H1 (cell line): Measurements from ENCODE around the gene CACNA2D1. TPM values are rescaled to one million over a fixed set of nuclear protein-coding genes. Genes with fewer than 3 reads are reported as not detected.

ENCODE experiments used
- CTCF ChIA-PET: fragments of 300-600 bp; sonication (Branson Sonifier 250); formaldehyde crosslinking; loops from one replicate; lab custom pipeline; 2021; ENCODE audit not compliant: partially characterized antibody; lab: Charles Lee
- POLR2A ChIA-PET: fragments of 300-600 bp; sonication (Branson Sonifier 250); formaldehyde crosslinking; loops from one replicate; lab custom pipeline; 2021; ENCODE audit warnings: inconsistent platforms; ENCODE audit not compliant: partially characterized antibody; lab: Charles Lee
- DNase-seq, 2 experiments: peaks; one replicate each; pipeline versions ENCODE4 v3.0.0 to v3.0.0-alpha.2; 2010 to 2022; ENCODE audit warnings: low spot score in 2 of 2, low read depth in 1 of 2, mixed read lengths in 1 of 2
- FAIRE-seq: peaks from 2 replicates; lab custom pipeline; 2011; peaks lifted over from hg19 to GRCh38; lab: Jason Lieb, UNC
- H2AFZ ChIP-seq: 2 replicates; pipeline ENCODE4 v1.8.1; 2012; ENCODE audit warnings: low read length, inconsistent platforms
- H2AK5ac ChIP-seq: 2 replicates; pipeline ENCODE4 v1.6.1; 2013; ENCODE audit warnings: low read depth, low read length
- H2BK120ac ChIP-seq: replicated peaks from 2 replicates; pipeline ENCODE3; 2013; ENCODE audit warnings: low read depth, low read length, inconsistent platforms
- H2BK12ac ChIP-seq: 2 replicates; pipeline ENCODE4 v1.6.1; 2013; ENCODE audit warnings: low read depth, low read length
- H2BK15ac ChIP-seq: 2 replicates; pipeline ENCODE4 v1.6.1; 2013; ENCODE audit warnings: low read length
- H2BK20ac ChIP-seq: 2 replicates; pipeline ENCODE4 v1.6.1; 2013; ENCODE audit warnings: low read length
- H2BK5ac ChIP-seq: 2 replicates; pipeline ENCODE4 v1.6.1; 2013; ENCODE audit warnings: low read depth, low read length
- H3K14ac ChIP-seq: 2 replicates; pipeline ENCODE4 v1.6.1; 2013; ENCODE audit warnings: inconsistent platforms; ENCODE audit not compliant: insufficient read length
- H3K18ac ChIP-seq: 2 replicates; pipeline ENCODE4 v1.6.1; 2013; ENCODE audit warnings: low read length; ENCODE audit errors: extremely low read depth
- H3K23ac ChIP-seq: 2 replicates; pipeline ENCODE4 v1.6.1; 2013; ENCODE audit warnings: inconsistent platforms; ENCODE audit not compliant: insufficient read length
- H3K23me2 ChIP-seq: 2 replicates; pipeline ENCODE4 v1.6.1; 2013; ENCODE audit warnings: low read depth, low read length
- H3K27ac ChIP-seq: 2 replicates; pipeline ENCODE4 v1.6.1; 2011; ENCODE audit warnings: low read depth, low read length, inconsistent platforms
- H3K27me3 ChIP-seq, 4 experiments: replicated peaks in 1 of 4; 1 replicate in 1 of 4; 2 replicates in 3 of 4; pipeline versions ENCODE4 v1.6.1 to v1.8.1; 2011 to 2013; ENCODE audit warnings: low read length in 3 of 4, mild to moderate bottlenecking in 3 of 4, inconsistent platforms in 2 of 4, mixed read lengths in 2 of 4, moderate library complexity in 1 of 4; ENCODE audit not compliant: control insufficient read depth in 3 of 4, insufficient read depth in 3 of 4; ENCODE audit errors: extremely low read depth in 1 of 4
- H3K36me3 ChIP-seq, 4 experiments: 2 replicates each; pipeline versions ENCODE4 v1.6.1 to v1.8.1; 2011 to 2013; ENCODE audit warnings: mild to moderate bottlenecking in 4 of 4, low read length in 3 of 4, moderate library complexity in 2 of 4, control low read depth in 1 of 4, inconsistent platforms in 1 of 4; ENCODE audit not compliant: insufficient read depth in 4 of 4, control insufficient read depth in 2 of 4
- H3K4ac ChIP-seq: replicated peaks from 2 replicates; pipeline ENCODE3; 2013; ENCODE audit warnings: low read length, low read depth, mixed read lengths, inconsistent platforms; ENCODE audit not compliant: insufficient read length
- H3K4me1 ChIP-seq, 4 experiments: replicated peaks in 1 of 4; 1 replicate in 1 of 4; 2 replicates in 3 of 4; pipeline versions ENCODE4 v1.6.1 to v1.8.1; 2011 to 2013; ENCODE audit warnings: low read length in 3 of 4, inconsistent platforms in 2 of 4, mixed read lengths in 1 of 4; ENCODE audit not compliant: insufficient read depth in 4 of 4, control insufficient read depth in 3 of 4
- H3K4me2 ChIP-seq, 2 experiments: 2 replicates each; pipeline versions ENCODE4 v1.6.1 to v1.8.1; 2011 to 2013; ENCODE audit warnings: low read depth in 2 of 2, low read length in 2 of 2, control low read depth in 1 of 2, inconsistent platforms in 1 of 2, mild to moderate bottlenecking in 1 of 2; ENCODE audit not compliant: insufficient read depth in 1 of 2
- H3K4me3 ChIP-seq, 4 experiments: fragments of 200-600, 300-600 bp in 1 of 4; sonication (generic), shearing (Covaris generic), sonication (Bioruptor Twin) in 1 of 4; 2 replicates each; pipeline versions ENCODE4 v1.5.1 to v1.8.1; 2011 to 2016; ENCODE audit warnings: low read length in 4 of 4, low read depth in 3 of 4, control low read depth in 2 of 4, inconsistent platforms in 2 of 4, mild to moderate bottlenecking in 2 of 4, mixed read lengths in 1 of 4, moderate library complexity in 1 of 4; ENCODE audit not compliant: insufficient read depth in 2 of 4; ENCODE audit errors: extremely low read depth in 1 of 4
- H3K56ac ChIP-seq: replicated peaks from 2 replicates; pipeline ENCODE3; 2013; ENCODE audit warnings: low read depth, mild to moderate bottlenecking, mixed read lengths, low read length, inconsistent platforms; ENCODE audit not compliant: insufficient read length
- H3K79me1 ChIP-seq: 2 replicates; pipeline ENCODE4 v1.6.1; 2013; ENCODE audit warnings: low read depth, low read length, control low read depth
- H3K79me2 ChIP-seq, 2 experiments: 2 replicates each; pipeline versions ENCODE4 v1.6.1 to v1.8.1; 2012 to 2013; ENCODE audit warnings: low read length in 2 of 2, mild to moderate bottlenecking in 2 of 2, inconsistent platforms in 1 of 2; ENCODE audit not compliant: insufficient read depth in 2 of 2, control insufficient read depth in 1 of 2
- H3K9ac ChIP-seq, 4 experiments: replicated peaks in 1 of 4; 1 replicate in 1 of 4; 2 replicates in 3 of 4; pipeline versions ENCODE4 v1.6.1 to v1.8.1; 2011 to 2013; ENCODE audit warnings: low read depth in 3 of 4, low read length in 3 of 4, control low read depth in 2 of 4, mild to moderate bottlenecking in 2 of 4, moderate library complexity in 2 of 4, inconsistent platforms in 1 of 4; ENCODE audit errors: extremely low read depth in 1 of 4
- H3K9me3 ChIP-seq, 2 experiments: 2 replicates each; pipeline versions ENCODE4 v1.6.1 to v1.8.1; 2012 to 2013; ENCODE audit warnings: mild to moderate bottlenecking in 2 of 2, moderate library complexity in 2 of 2, control low read depth in 1 of 2, inconsistent platforms in 1 of 2, low read depth in 1 of 2, low read length in 1 of 2, mixed read lengths in 1 of 2; ENCODE audit not compliant: insufficient read depth in 2 of 2
- H4K20me1 ChIP-seq, 2 experiments: replicated peaks in 1 of 2; 2 replicates each; pipeline versions ENCODE3 to v1.8.1; 2011 to 2013; ENCODE audit warnings: inconsistent platforms in 2 of 2, low read length in 2 of 2, mild to moderate bottlenecking in 1 of 2; ENCODE audit not compliant: insufficient read depth in 2 of 2, control insufficient read depth in 1 of 2
- H4K5ac ChIP-seq: 2 replicates; pipeline ENCODE4 v1.6.1; 2013; ENCODE audit warnings: low read length, low read depth, mixed read lengths, inconsistent platforms; ENCODE audit not compliant: insufficient read length
- H4K8ac ChIP-seq: 2 replicates; pipeline ENCODE4 v1.8.0; 2013; ENCODE audit warnings: mild to moderate bottlenecking, moderate library complexity, low read length, inconsistent platforms; ENCODE audit not compliant: insufficient read depth; ENCODE audit errors: extremely low read depth
- H4K91ac ChIP-seq: replicated peaks from 2 replicates; pipeline ENCODE3; 2013; ENCODE audit warnings: low read length, mixed read lengths, inconsistent platforms; ENCODE audit not compliant: insufficient read length
- BCL11A ChIP-seq, 2 experiments: IDR thresholded peaks; one replicate each; pipeline ENCODE4 v1.6.1; 2011; ENCODE audit warnings: low read depth in 2 of 2, low read length in 2 of 2, mild to moderate bottlenecking in 2 of 2
- FOSL1 ChIP-seq: IDR thresholded peaks from 2 replicates; pipeline ENCODE4 v1.6.1; 2011; ENCODE audit warnings: mild to moderate bottlenecking, low read depth, low read length, moderate library complexity; ENCODE audit not compliant: insufficient read depth
- HDAC2 ChIP-seq, 2 experiments: fragments of 300-600 bp in 1 of 2; sonication (generic) in 1 of 2; IDR thresholded peaks; 2 replicates each; pipeline ENCODE4 v1.6.1; 2011 to 2012; ENCODE audit warnings: low read depth in 2 of 2, low read length in 2 of 2, mild to moderate bottlenecking in 2 of 2, moderate library complexity in 2 of 2, borderline replicate concordance in 1 of 2, inconsistent platforms in 1 of 2
- KDM1A ChIP-seq: fragments of 200-600, 300-600 bp; sonication (generic); IDR thresholded peaks from 2 replicates; pipeline ENCODE4 v1.7.1; 2016; ENCODE audit warnings: mild to moderate bottlenecking, low read length, borderline replicate concordance
- KDM4A ChIP-seq: IDR thresholded peaks from one replicate; pipeline ENCODE4 v1.7.1; 2012; ENCODE audit warnings: low read depth, mild to moderate bottlenecking, moderate library complexity, low read length, inconsistent platforms; ENCODE audit not compliant: severe bottlenecking
- POLR2AphosphoS5 ChIP-seq: IDR thresholded peaks from 2 replicates; pipeline ENCODE4 v1.6.1; 2011; ENCODE audit warnings: low read depth, low read length
- POU5F1 ChIP-seq: IDR thresholded peaks from 2 replicates; pipeline ENCODE4 v1.6.1; 2011; ENCODE audit warnings: low read depth, mild to moderate bottlenecking, low read length, moderate library complexity
- SAP30 ChIP-seq: fragments of 300-600 bp; sonication (generic); IDR thresholded peaks from 2 replicates; pipeline ENCODE4 v1.7.1; 2012; ENCODE audit warnings: low read length, moderate library complexity, mild to moderate bottlenecking, inconsistent platforms; ENCODE audit not compliant: insufficient read depth, insufficient replicate concordance
- SIRT6 ChIP-seq: IDR thresholded peaks from one replicate; pipeline ENCODE4 v1.7.1; 2012; ENCODE audit warnings: low read length, inconsistent platforms
- SP1 ChIP-seq: IDR thresholded peaks from 2 replicates; pipeline ENCODE4 v1.6.1; 2011; ENCODE audit warnings: low read depth, low read length
- SRF ChIP-seq: IDR thresholded peaks from 2 replicates; pipeline ENCODE4 v1.6.1; 2011; ENCODE audit warnings: mild to moderate bottlenecking, low read depth, low read length, moderate library complexity
- TBP ChIP-seq: IDR thresholded peaks from 2 replicates; pipeline ENCODE4 v1.6.1; 2011; ENCODE audit warnings: low read depth, low read length, improper control_type of control experiment
- polyA plus RNA-seq, 7 experiments: library from polyadenylated mRNA; depleted of rRNA in 3 of 7; stranded (reverse) in 5 of 7; unstranded in 2 of 7; fragments of >200 nt in 5 of 7; fragments of 200-250 nt in 2 of 7; gene quantifications; 1 replicate in 5 of 7; 2 replicates in 1 of 7; 4 replicates in 1 of 7; pipeline versions ENCODE4 v1.2.1 to v1.2.3, GENCODE V29; 2011 to 2013; ENCODE audit warnings: missing spikeins in 2 of 7, mixed read lengths in 2 of 7
- total RNA-seq: library from RNA; stranded (reverse); fragmentation: NEBNext Ultra II Directional; extraction: Animal tissue kit (Norgen Biotek cat#: 25700); gene quantifications from 2 replicates; pipeline ENCODE4 v1.2.1, GENCODE V29; 2021
- TF ChIP-seq, protein P1 (sequence below): IDR thresholded peaks from 2 replicates; pipeline ENCODE4 v1.6.1; 2012; ENCODE audit warnings: inconsistent platforms
- TF ChIP-seq, protein P2 (sequence below): IDR thresholded peaks from 2 replicates; pipeline ENCODE4 v1.6.1; 2012; ENCODE audit warnings: low read length, inconsistent platforms

CACNA2D1 gene
- total and polyA plus RNA-seq, 2 of the 8 experiments (the other 6 are each of a cell fraction or from before 2014, with no cell fraction given), result 4.3 to 27.3 TPM

DNA sequence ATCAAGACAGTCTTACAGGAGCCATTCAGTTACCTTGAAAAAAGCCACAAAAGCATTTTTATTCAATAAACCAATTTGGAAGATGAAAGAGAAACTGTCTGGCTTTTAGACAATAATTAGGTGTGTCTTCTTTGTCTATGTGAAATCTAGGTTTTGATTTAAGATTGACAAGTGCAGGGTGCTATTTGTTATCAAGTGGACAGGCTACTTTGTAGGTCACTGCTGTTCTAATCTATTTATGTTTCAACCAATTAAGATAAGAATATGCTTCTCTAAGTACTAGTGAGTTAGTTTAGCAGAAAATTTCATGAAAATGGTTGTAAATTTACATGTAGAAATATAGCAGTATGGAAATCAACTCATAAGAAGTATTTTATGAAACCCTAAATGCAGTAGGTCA, 177.5 kb downstream of the CACNA2D1 start:
- Histone ChIP-seq H3K27me3 (peaks cover 0 to 1% (median 0%) of the 10 kb centered on the region in 4 experiments; a peak in 1 of 7 replicates), H3K4ac (no peak overlapping the region), H3K27ac (no peak overlapping the region), H2BK12ac (no peak overlapping the region), H3K9me3 (no peaks in the 10 kb centered on the region), H3K4me3 (no peak overlapping the region), H4K91ac (no peak overlapping the region), H2AK5ac (no peak overlapping the region), H2BK5ac (no peak overlapping the region), H2BK20ac (no peak overlapping the region), H2BK120ac (no peak overlapping the region), H4K5ac (no peak overlapping the region), H3K56ac (no peak overlapping the region), H3K14ac (no peak overlapping the region), H3K4me2 (no peak overlapping the region), H3K79me2 (no peaks in the 10 kb centered on the region), H3K23me2 (no peaks in the 10 kb centered on the region), H4K8ac (no peak overlapping the region), H4K20me1 (no peaks in the 10 kb centered on the region), H3K9ac (no peak overlapping the region), H3K36me3 (no peaks in the 10 kb centered on the region), H3K4me1 (no peaks in the 10 kb centered on the region; a peak in 1 of 7 replicates), H3K18ac (no peak overlapping the region), H2AFZ (no peak overlapping the region), H2BK15ac (no peak overlapping the region), H3K23ac (no peak overlapping the region), H3K79me1 (no peaks in the 10 kb centered on the region)
- ChIA-PET CTCF (no interaction called here), POLR2A (no interaction called here)
- FAIRE-seq, result no peak
- DNase-seq, result no peak
- TF ChIP-seq, protein P1, sequence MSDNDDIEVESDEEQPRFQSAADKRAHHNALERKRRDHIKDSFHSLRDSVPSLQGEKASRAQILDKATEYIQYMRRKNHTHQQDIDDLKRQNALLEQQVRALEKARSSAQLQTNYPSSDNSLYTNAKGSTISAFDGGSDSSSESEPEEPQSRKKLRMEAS, result no peak
- TF ChIP-seq BCL11A (IDR thresholded peaks at IDR 0.05; ENCODE audit: low read depth in 2 of 2, low read length in 2 of 2) (no peak), KDM4A (no peak), SP1 (no peak), TBP (no peak), SRF (no peak), SAP30 (no peak), FOSL1 (no peak), POLR2AphosphoS5 (no peak), KDM1A (no peak), HDAC2 (IDR thresholded peaks at IDR 0.05; ENCODE audit: borderline replicate concordance in 1 of 2, low read depth in 2 of 2, low read length in 2 of 2) (no peak), POU5F1 (no peak), SIRT6 (no peak)
- TF ChIP-seq, protein P2, sequence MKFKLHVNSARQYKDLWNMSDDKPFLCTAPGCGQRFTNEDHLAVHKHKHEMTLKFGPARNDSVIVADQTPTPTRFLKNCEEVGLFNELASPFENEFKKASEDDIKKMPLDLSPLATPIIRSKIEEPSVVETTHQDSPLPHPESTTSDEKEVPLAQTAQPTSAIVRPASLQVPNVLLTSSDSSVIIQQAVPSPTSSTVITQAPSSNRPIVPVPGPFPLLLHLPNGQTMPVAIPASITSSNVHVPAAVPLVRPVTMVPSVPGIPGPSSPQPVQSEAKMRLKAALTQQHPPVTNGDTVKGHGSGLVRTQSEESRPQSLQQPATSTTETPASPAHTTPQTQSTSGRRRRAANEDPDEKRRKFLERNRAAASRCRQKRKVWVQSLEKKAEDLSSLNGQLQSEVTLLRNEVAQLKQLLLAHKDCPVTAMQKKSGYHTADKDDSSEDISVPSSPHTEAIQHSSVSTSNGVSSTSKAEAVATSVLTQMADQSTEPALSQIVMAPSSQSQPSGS, result no peak
